HAP-1 (cell line): ENCODE results near the gene MCC.
A peak's percentile ranks its signal among the peaks of the same experiment; 100 is the strongest.

ENCODE experiments used
- DNase-seq, 2 experiments: peaks; one replicate each; pipeline ENCODE4 v3.0.0-alpha.2; 2016 to 2020; ENCODE audit warnings: low spot score in 2 of 2
- H3K27me3 ChIP-seq: fragments of 250-450 bp; sonication (Bioruptor Pico); 2 replicates; pipeline ENCODE4 v1.5.1; 2020; ENCODE audit warnings: low read depth, mild to moderate bottlenecking, moderate library complexity
- H3K36me3 ChIP-seq: fragments of 250-450 bp; sonication (Bioruptor Pico); replicated peaks from 2 replicates; pipeline ENCODE4 v1.5.1; 2020; ENCODE audit warnings: mild to moderate bottlenecking
- H3K4me1 ChIP-seq: fragments of 250-450 bp; sonication (Bioruptor Pico); 2 replicates; pipeline ENCODE4 v1.5.1; 2020; ENCODE audit warnings: mild to moderate bottlenecking
- H3K4me3 ChIP-seq: fragments of 250-450 bp; sonication (Bioruptor Pico); 2 replicates; pipeline ENCODE4 v1.5.1; 2020; ENCODE audit warnings: mild to moderate bottlenecking, moderate library complexity
- H3K9me3 ChIP-seq: fragments of 250-450 bp; sonication (Bioruptor Pico); 2 replicates; pipeline ENCODE4 v1.5.1; 2020; ENCODE audit warnings: mild to moderate bottlenecking, moderate library complexity
- in situ Hi-C: fragments of 300-500 bp; cut with MboI; formaldehyde crosslinking; loops from 3 replicates; pipeline ENCODE4 v1.14.3; 2020; ENCODE audit warnings: low sequenced_read_pairs, inconsistent platforms, mixed read lengths

The MCC gene

DNA sequence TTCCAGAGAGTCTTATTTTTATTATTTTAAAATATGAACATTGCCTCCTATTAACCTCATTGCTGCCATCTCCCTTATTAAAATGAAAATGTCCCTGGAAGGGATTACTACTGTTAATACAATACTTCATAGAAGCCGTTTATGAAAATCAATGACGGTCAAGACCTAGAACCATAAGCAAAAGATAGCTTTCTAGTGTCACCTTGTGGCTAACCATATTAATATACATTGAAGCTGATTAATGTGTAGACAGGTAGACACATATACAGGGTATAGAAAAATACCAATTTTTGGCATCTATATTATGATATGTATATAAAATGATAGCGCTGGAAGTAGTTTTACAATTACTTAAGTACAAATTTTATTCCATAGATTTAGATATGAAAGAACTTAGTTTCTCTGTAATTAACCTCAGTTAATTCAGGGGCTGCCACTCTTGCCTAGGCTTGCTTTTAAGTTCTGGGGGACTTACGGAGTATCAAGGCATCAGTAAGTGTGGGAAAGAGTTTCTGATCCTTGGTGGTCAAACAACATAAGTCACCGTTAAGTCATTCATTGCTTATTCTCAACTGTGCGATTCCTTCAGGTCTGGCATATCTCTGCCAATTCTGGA, 22.7 kb upstream of the MCC start:
- no peaks in the 10 kb centered on the region for H3K9me3 ChIP-seq
- H3K4me1 ChIP-seq, result peaks cover 6% of the 10 kb centered on the region; the same call in 1 of the 2 replicates
- DNase-seq, result peak in 1 of 2 experiments; percentile 47
- no peaks in the 10 kb centered on the region for H3K36me3 ChIP-seq
- H3K27me3 ChIP-seq, result peaks cover 5% of the 10 kb centered on the region; the same call in 1 of the 2 replicates
- H3K4me3 ChIP-seq, result no peak overlapping the region
- in situ Hi-C loops, result no loop called here

DNA sequence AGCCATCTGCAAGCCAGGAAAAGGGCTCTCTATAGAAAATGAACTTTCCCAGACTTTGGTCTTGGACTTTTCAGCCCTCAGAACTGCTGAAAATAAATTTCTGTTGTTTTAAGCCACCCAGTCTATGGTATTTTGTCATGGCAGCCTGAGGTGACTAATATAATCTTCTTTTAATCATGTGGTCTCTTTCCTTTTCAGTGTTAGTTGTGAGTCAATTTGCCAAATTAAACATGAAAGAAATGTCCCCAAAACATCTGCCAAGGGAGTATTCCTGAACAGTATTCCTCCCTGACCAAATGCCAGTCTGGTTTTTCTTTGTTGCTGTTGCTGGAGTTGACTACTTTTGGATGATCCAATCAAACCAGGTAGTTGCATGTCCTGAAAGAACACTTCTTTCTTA, 20.5 kb upstream of the MCC start:
- H3K27me3 ChIP-seq, result peaks cover 9% of the 10 kb centered on the region; the same call in 1 of the 2 replicates
- no peak overlapping the region for H3K4me3 ChIP-seq
- no peaks in the 10 kb centered on the region for H3K9me3 ChIP-seq
- DNase-seq, result no peak
- no peaks in the 10 kb centered on the region for H3K36me3 ChIP-seq
- H3K4me1 ChIP-seq, result no peaks in the 10 kb centered on the region
- in situ Hi-C loops, result no loop called here

DNA sequence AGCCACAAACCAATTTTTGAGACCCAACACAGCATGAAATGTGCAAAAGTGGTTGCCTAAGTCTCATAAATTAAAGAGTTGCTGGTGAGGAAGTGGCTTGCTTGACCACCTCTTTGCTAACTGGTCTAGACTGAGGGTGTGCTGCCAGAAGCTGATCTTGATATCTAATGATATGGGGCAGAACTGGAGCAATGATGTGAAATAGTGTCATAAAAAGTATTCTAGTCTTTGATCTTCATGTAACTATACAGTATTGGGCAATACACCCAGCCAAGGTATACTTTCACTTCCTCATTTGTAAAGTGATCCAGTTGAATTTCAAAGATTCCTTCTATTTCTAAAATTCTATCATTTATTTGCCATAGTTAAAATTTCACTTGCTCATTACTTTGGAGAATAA, 19.3 kb upstream of the MCC start:
- H3K9me3 ChIP-seq, result no peaks in the 10 kb centered on the region
- no peaks in the 10 kb centered on the region for H3K4me1 ChIP-seq
- no peaks in the 10 kb centered on the region for H3K36me3 ChIP-seq
- in situ Hi-C loops, result no loop called here
- DNase-seq, result no peak
- no peak overlapping the region for H3K4me3 ChIP-seq
- H3K27me3 ChIP-seq, result peaks cover 9% of the 10 kb centered on the region; the same call in 1 of the 2 replicates

DNA sequence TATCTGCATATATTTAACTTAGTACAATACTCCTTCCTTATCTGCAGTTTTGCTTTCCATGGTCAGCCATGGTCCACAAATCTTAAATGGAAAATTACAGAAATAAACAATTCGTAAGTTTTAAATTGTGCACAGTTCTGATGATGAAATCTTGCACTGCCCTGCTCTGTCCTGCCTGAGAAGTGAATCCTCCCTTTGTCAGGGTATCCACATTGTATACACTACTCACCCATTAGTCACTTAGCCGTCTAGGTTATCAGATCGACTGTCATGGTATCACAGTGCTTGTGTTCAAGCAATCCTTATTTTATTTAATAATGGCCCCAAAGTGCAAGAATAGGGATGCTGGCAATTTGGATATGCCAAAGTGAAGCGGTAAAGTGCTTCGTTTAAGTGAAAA, 16.9 kb upstream of the MCC start:
- peaks cover 9% of the 10 kb centered on the region; the same call in 1 of the 2 replicates for H3K27me3 ChIP-seq
- DNase-seq, result no peak
- no peak overlapping the region for H3K4me3 ChIP-seq
- no peaks in the 10 kb centered on the region for H3K36me3 ChIP-seq
- in situ Hi-C loops, result no loop called here
- H3K9me3 ChIP-seq, result no peaks in the 10 kb centered on the region
- H3K4me1 ChIP-seq, result no peaks in the 10 kb centered on the region

DNA sequence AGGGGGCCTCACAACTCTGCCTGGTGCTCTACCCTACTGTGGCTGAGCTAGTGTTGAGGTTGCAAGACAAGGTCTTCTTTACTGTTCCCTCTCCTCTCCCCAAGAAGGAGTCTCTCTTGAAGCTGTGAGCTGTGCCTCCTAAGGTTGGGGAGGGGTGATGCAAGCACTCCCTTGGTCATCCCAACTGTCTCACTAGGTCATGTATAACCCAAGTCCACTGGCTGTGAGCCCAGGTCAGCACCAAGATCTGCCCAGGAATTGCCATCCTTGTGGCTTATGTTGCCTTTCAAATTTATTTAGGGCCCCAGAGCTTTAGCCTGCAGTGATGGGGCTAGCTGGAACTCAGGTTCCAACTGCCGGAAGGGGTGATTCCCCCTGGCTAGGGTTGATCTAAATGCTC, 14.9 kb upstream of the MCC start:
- Histone ChIP-seq H3K36me3 (no peaks in the 10 kb centered on the region), H3K27me3 (peaks cover 9% of the 10 kb centered on the region), H3K4me3 (no peak overlapping the region), H3K9me3 (no peaks in the 10 kb centered on the region), H3K4me1 (no peaks in the 10 kb centered on the region)
- in situ Hi-C loops, result no loop called here
- DNase-seq, result no peak

DNA sequence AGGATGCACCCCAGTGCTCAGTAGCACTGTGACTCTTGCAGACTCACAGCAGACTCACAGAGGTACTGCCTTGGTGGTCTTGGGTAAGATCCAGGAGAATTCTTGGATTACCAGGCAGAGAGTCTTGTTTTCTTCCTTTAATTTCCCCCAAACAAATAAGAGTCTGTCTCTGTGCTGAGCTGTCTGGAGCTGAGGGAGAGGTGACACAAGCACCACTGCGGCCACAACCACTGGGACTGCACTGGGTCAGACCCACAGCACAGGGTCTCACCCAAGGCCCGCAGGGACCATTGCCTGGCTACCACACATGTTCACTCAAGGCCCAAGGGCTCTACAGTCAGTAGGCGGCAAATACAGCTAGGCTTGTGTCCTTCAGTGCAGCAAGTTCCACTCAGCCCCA, 13.8 kb upstream of the MCC start:
- Histone ChIP-seq H3K9me3 (no peaks in the 10 kb centered on the region), H3K4me1 (no peaks in the 10 kb centered on the region), H3K27me3 (peaks cover 14% of the 10 kb centered on the region), H3K36me3 (no peaks in the 10 kb centered on the region), H3K4me3 (no peak overlapping the region)
- DNase-seq, result no peak
- in situ Hi-C loops, result no loop called here

DNA sequence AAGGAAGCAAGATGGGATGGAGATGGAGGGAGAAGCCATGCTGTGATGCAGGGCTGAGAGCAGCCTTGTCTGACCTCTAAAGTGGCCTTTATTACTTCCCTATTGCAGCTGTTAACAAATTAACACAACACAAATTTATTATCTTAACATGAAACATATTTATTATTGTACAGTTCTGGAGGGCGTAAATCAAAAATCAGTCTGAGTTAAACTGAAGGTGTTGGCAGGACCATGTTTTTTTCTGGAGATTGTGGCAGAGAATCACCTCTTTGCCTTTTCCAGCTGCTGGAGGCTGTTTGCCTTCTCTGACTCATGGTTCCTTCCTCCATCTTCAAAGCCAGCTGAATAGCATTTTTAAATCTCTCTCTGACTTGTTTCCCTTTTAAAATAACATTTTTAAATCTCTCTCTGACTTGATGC, 7.2 kb upstream of the MCC start:
- no peak overlapping the region for H3K4me3 ChIP-seq
- H3K9me3 ChIP-seq, result peaks cover 2% of the 10 kb centered on the region
- in situ Hi-C loops, result no loop called here
- no peaks in the 10 kb centered on the region for H3K36me3 ChIP-seq
- DNase-seq, result no peak
- no peaks in the 10 kb centered on the region for H3K4me1 ChIP-seq
- peaks cover 11% of the 10 kb centered on the region for H3K27me3 ChIP-seq

DNA sequence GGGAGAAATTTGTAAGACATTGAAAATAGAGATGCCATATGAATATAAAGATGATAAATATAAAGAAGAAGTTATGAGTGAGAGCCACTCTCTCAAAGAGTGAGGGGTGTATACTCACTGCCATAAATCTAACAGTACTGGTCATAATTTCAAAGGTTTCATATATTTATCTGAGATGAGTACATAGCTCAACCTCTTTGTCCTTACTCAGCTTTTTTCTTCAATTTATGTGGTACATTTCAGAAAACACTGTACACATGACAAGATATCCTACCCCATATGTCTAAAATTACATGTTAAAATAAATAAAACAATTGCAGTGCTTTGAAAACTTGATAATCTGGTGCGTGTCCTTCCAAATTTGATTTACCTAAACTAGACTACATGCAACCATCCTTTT, 5.2 kb upstream of the MCC start:
- Histone ChIP-seq H3K27me3 (peaks cover 8% of the 10 kb centered on the region; the same call in 1 of the 2 replicates), H3K9me3 (peaks cover 8% of the 10 kb centered on the region), H3K4me3 (no peak overlapping the region), H3K36me3 (no peaks in the 10 kb centered on the region), H3K4me1 (no peaks in the 10 kb centered on the region)
- DNase-seq, result no peak
- in situ Hi-C loops, result no loop called here

DNA sequence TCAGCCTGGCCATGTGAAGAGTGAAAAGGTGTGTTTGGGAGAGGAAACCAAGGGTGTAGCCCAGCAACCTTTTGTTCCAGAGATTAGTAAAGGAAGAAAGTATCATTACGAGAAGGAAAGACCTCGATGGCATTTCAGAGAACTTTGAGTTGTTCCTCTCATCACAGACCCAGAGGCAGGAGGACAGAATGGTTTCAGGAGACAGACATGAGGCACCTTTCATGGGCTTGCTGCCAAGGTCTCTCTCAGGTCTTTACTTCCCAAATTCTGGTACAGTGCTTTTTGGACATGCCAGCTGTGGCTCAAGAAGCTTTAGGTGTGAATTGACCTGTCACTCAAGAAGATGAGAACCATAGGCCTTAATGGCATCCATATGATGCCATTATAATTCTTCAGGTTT, 2.8 kb upstream of the MCC start:
- no peak for DNase-seq
- Histone ChIP-seq H3K9me3 (peaks cover 8% of the 10 kb centered on the region), H3K4me3 (no peak overlapping the region), H3K36me3 (no peaks in the 10 kb centered on the region), H3K27me3 (no peaks in the 10 kb centered on the region), H3K4me1 (peaks cover 6% of the 10 kb centered on the region; the same call in 1 of the 2 replicates)
- in situ Hi-C loops, result no loop called here

DNA sequence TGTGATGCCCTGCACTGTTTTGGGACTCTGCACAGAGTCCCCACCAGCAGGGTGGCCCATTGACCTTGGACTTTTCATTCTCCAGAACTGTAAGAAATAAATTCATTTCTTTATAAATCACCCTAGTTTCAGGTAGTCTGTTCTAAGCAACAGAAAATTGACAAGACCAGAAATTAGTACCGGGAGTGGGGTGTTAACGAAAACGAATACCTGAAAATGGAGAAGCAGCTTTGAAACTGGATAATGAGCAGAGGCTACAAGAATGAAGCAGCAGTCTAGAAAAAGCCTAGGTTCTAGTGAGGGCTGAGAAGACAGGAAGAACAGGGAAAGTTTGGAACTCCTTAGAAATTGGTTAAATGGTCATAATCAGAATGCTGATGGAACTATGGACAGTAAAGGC, 2.1 kb upstream of the MCC start:
- no peaks in the 10 kb centered on the region for H3K27me3 ChIP-seq
- in situ Hi-C loops, result no loop called here
- peaks cover 6% of the 10 kb centered on the region; the same call in 1 of the 2 replicates for H3K4me1 ChIP-seq
- no peaks in the 10 kb centered on the region for H3K36me3 ChIP-seq
- no peak overlapping the region for H3K4me3 ChIP-seq
- no peak for DNase-seq
- peaks cover 8% of the 10 kb centered on the region for H3K9me3 ChIP-seq

DNA sequence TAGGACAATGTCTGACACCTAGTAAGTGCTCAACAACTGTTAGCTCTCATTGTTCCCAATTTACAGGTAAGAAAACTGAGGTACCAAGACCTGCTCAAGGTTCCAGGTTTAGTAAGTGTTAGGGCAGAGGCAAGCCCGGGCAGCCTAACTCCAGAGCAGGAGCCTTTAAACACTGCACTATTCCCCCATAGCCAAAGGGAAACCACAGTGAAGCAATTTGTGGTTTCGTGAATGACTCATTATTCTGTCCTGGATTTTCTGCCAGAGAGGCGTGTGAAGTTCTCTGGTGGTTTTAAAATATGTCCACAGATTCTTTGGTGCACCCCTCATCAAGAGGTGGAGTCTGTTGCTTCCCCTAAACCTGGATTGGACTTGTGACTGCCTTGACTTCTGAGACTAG, 1.0 kb upstream of the MCC start:
- Histone ChIP-seq H3K9me3 (peaks cover 8% of the 10 kb centered on the region), H3K36me3 (no peaks in the 10 kb centered on the region), H3K27me3 (no peaks in the 10 kb centered on the region), H3K4me3 (no peak overlapping the region), H3K4me1 (peaks cover 6% of the 10 kb centered on the region; the same call in 1 of the 2 replicates)
- no peak for DNase-seq
- in situ Hi-C loops, result no loop called here

DNA sequence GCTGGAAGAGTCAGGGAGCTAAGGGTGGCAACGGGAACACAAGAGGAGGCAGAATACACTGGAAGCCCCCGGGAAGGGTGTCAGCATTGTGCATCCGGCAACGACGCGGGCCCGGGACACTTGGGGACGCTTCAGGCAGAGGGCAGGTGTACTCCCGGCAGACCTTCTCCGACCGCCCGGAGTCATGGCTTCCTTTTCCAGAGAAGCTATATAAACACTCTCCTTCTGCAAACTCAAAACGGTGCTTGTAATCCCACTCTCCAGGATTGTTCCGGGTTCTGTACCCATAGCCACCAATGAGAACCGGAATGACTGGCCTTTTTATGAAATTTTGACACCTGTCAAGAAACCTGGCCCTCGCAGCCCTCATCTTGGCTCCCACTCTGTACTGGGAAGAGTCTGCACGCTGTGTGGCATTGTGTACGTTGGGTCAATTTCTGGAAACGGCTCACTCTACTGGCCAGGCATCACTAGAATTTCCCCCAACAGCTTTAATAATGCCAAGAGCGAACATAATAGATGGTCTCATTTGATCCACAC, 462 bp upstream of the MCC start:
- Histone ChIP-seq H3K36me3 (no peaks in the 10 kb centered on the region), H3K4me3 (peak overlapping the region; percentile 55), H3K4me1 (peaks cover 6% of the 10 kb centered on the region; the same call in 1 of the 2 replicates), H3K9me3 (peaks cover 8% of the 10 kb centered on the region), H3K27me3 (no peaks in the 10 kb centered on the region)
- DNase-seq, result no peak
- in situ Hi-C loops, result no loop called here

DNA sequence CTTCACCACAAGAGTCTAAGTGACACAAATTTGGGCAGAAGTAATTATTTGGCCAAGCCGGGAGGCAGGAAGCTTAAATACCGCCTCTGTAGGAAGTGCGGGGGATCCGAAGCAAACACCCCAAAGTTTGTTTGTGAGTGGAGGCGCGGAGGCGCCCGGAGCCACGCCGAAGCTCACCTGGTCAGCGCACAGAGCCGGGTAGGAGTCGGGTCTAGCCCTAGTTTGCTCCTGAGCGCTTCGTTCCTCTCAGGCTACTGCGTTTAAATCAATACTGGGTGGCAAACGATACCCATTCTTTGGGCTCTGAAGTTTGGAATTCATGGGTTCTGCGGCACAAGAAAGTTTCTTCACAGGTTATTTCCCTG, 855 bp downstream of the MCC start:
- Histone ChIP-seq H3K36me3 (no peaks in the 10 kb centered on the region), H3K27me3 (no peaks in the 10 kb centered on the region), H3K4me1 (peaks cover 6% of the 10 kb centered on the region; the same call in 1 of the 2 replicates), H3K4me3 (peak overlapping the region; percentile 55), H3K9me3 (peaks cover 8% of the 10 kb centered on the region)
- no peak for DNase-seq
- in situ Hi-C loops, result no loop called here

DNA sequence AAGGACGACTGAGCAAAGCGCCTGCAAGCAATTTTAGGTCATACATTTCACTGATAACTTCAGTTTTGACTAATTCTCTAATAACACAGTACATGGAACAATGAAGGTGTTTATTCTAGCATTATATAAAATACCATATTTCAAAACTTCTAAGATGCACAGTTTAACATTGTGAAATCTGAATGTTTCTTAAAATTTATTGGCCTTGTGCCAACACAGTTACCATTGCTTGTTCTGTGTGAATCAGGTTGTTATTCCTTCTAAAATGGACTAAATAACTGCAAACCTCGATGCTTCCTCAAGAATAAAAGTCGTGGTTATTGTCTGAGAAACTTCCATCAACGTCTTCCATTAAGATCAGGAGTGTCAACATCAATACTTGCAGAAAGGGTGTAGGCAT, 8.0 kb downstream of the MCC start:
- in situ Hi-C loops, result no loop called here
- H3K4me1 ChIP-seq, result no peaks in the 10 kb centered on the region
- no peak overlapping the region for H3K4me3 ChIP-seq
- H3K9me3 ChIP-seq, result no peaks in the 10 kb centered on the region
- H3K27me3 ChIP-seq, result no peaks in the 10 kb centered on the region
- H3K36me3 ChIP-seq, result no peaks in the 10 kb centered on the region
- no peak for DNase-seq

DNA sequence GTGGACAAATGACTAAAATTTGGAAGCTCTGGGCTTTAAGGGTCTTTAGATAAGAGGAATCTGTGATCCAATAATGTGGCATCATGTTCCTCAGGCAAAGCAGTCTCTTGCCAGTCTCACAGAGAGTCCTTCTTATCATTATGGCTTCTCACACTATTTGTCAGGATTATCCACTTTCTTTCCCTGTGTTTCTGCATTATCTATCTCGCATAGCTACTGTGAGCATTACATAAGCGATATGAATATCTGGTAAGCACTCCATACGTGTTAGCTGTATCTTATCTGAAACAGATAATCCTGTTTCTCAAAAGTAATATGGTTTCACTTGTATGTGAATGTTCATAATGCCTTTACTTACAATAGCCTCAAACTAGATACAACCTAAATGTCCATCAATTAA, 9.6 kb downstream of the MCC start:
- in situ Hi-C loops, result no loop called here
- no peak overlapping the region for H3K4me3 ChIP-seq

More for the DNA sequence above, 9.6 kb downstream of the MCC start:
- no peak for DNase-seq
- Histone ChIP-seq H3K4me1 (no peaks in the 10 kb centered on the region), H3K9me3 (no peaks in the 10 kb centered on the region), H3K27me3 (no peaks in the 10 kb centered on the region), H3K36me3 (no peaks in the 10 kb centered on the region)
